Liver (tissue), 9 donors: ENCODE data around the gene HBE1. TPM values are rescaled to one million over a fixed set of nuclear protein-coding genes. Genes with fewer than 3 reads are reported as not detected.

Source experiments
- DNase-seq: peaks from one replicate; pipeline ENCODE4 v3.0.0-alpha.2; 2017; ENCODE audit warnings: low spot score
- H3K27ac ChIP-seq, 2 donors: one replicate each; pipeline ENCODE4 v1.7.0; 2013; ENCODE audit warnings: inconsistent platforms in 2 of 2, low read length in 2 of 2, control low read depth in 1 of 2, low read depth in 1 of 2, mild to moderate bottlenecking in 1 of 2
- H3K27me3 ChIP-seq, 4 donors: one replicate each; pipeline versions ENCODE4 v1.6.1 to v1.7.0; 2013; ENCODE audit warnings: low read length in 3 of 4, inconsistent platforms in 1 of 4, mild to moderate bottlenecking in 1 of 4, moderate library complexity in 1 of 4; ENCODE audit not compliant: control insufficient read depth in 4 of 4, insufficient read depth in 4 of 4
- H3K36me3 ChIP-seq, 4 donors: one replicate each; pipeline versions ENCODE4 v1.6.1 to v1.7.0; 2013; ENCODE audit warnings: low read length in 3 of 4, mild to moderate bottlenecking in 3 of 4, low read depth in 1 of 4, moderate library complexity in 1 of 4; ENCODE audit not compliant: control insufficient read depth in 4 of 4, insufficient read depth in 3 of 4
- H3K4me1 ChIP-seq, 4 donors: one replicate each; pipeline versions ENCODE4 v1.6.1 to v1.7.0; 2013; ENCODE audit warnings: low read length in 3 of 4, mild to moderate bottlenecking in 3 of 4, moderate library complexity in 1 of 4; ENCODE audit not compliant: control insufficient read depth in 4 of 4, insufficient read depth in 4 of 4
- H3K4me3 ChIP-seq, 3 donors: one replicate each; pipeline versions ENCODE4 v1.6.1 to v1.7.0; 2013; ENCODE audit warnings: low read length in 3 of 3, control low read depth in 1 of 3, low read depth in 1 of 3, mild to moderate bottlenecking in 1 of 3
- H3K9ac ChIP-seq, 2 donors: one replicate each; pipeline ENCODE4 v1.7.0; 2013; ENCODE audit warnings: low read length in 2 of 2, mild to moderate bottlenecking in 2 of 2, moderate library complexity in 2 of 2, control low read depth in 1 of 2, low read depth in 1 of 2
- H3K9me3 ChIP-seq, 4 donors: one replicate each; pipeline versions ENCODE4 v1.6.1 to v1.7.0; 2013; ENCODE audit warnings: low read length in 3 of 4; ENCODE audit not compliant: control insufficient read depth in 4 of 4
- ATF3 ChIP-seq: IDR thresholded peaks from 2 replicates; pipeline ENCODE4 v1.6.1; 2016; ENCODE audit warnings: antibody characterized with exemption
- FOXA1 ChIP-seq: IDR thresholded peaks from 2 replicates; pipeline ENCODE4 v1.6.1; 2016; ENCODE audit warnings: antibody characterized with exemption
- GABPA ChIP-seq, 2 donors: IDR thresholded peaks in 1 of 2; conservative IDR thresholded peaks in 1 of 2; 2 replicates each; pipeline ENCODE4 v1.6.1; 2016; ENCODE audit warnings: antibody characterized with exemption in 2 of 2, mild to moderate bottlenecking in 1 of 2, moderate library complexity in 1 of 2
- HNF4G ChIP-seq: IDR thresholded peaks from 2 replicates; pipeline ENCODE4 v1.6.1; 2016; ENCODE audit warnings: antibody characterized with exemption
- JUND ChIP-seq, 2 donors: IDR thresholded peaks; 2 replicates each; pipeline ENCODE4 v1.6.1; 2016; ENCODE audit warnings: antibody characterized with exemption in 2 of 2
- RXRA ChIP-seq, 2 donors: IDR thresholded peaks; 2 replicates each; pipeline ENCODE4 v1.6.1; 2017 to 2018; ENCODE audit warnings: antibody characterized with exemption in 2 of 2, mild to moderate bottlenecking in 1 of 2
- SP1 ChIP-seq: IDR thresholded peaks from 2 replicates; pipeline ENCODE4 v1.6.1; 2018; ENCODE audit warnings: antibody characterized with exemption, mild to moderate bottlenecking
- TAF1 ChIP-seq: conservative IDR thresholded peaks from 2 replicates; pipeline ENCODE4 v1.6.1; 2016; ENCODE audit warnings: antibody characterized with exemption, mild to moderate bottlenecking
- ZBTB33 ChIP-seq: IDR thresholded peaks from 2 replicates; pipeline ENCODE4 v1.6.1; 2016; ENCODE audit warnings: antibody characterized with exemption
- WGBS: extraction: QIAGEN DNeasy Blood & Tissue Kit; methylation state at CpG from one replicate; pipeline ENCODE4 v1.1.7; 2013; 5-methylcytosine and 5-hydroxymethylcytosine counted together
- polyA plus RNA-seq, 2 donors: library from polyadenylated mRNA; stranded (reverse) in 1 of 2; unstranded in 1 of 2; fragments of 200-250 nt in 1 of 2; fragments of >200 nt in 1 of 2; fragmentation: Nextera tagmentation in 1 of 2; extraction: Ambion mirVana in 1 of 2; gene quantifications; one replicate each; pipeline versions ENCODE4 v1.2.1 to v1.2.3, GENCODE V29; 2013 to 2015
- total RNA-seq, 2 donors: library from RNA; depleted of rRNA; stranded (reverse); fragments of >200 nt; gene quantifications; one replicate each; pipeline ENCODE4 v1.2.3, GENCODE V29; 2014
- TF ChIP-seq, protein P1 (sequence below): fragments of 150-350 bp; IDR thresholded peaks from 2 replicates; pipeline ENCODE4 v1.5.1; 2017; ENCODE audit warnings: improper control_type of control experiment, low read depth, low read length; ENCODE audit not compliant: missing input control
- donor health status: healthy.
- donor health status: healthy.
- donor health status: healthy.
- donor health status: healthy.
- donor health status: healthy.

Gene HBE1
- total and polyA plus RNA-seq, 4 donors, result 82.7 TPM; not detected in 3

- Histone ChIP-seq H3K27me3 (peaks cover 0 to 9% (median 0%) of the 10 kb centered on the region in 4 donors), H3K36me3 (no peaks in the 10 kb centered on the region), H3K27ac (no peak overlapping the region), H3K4me3 (no peak overlapping the region), H3K9me3 (peaks cover 0 to 2% (median 0%) of the 10 kb centered on the region in 4 donors), H3K9ac (no peak overlapping the region), H3K4me1 (no peaks in the 10 kb centered on the region)
- TF ChIP-seq, protein P1, sequence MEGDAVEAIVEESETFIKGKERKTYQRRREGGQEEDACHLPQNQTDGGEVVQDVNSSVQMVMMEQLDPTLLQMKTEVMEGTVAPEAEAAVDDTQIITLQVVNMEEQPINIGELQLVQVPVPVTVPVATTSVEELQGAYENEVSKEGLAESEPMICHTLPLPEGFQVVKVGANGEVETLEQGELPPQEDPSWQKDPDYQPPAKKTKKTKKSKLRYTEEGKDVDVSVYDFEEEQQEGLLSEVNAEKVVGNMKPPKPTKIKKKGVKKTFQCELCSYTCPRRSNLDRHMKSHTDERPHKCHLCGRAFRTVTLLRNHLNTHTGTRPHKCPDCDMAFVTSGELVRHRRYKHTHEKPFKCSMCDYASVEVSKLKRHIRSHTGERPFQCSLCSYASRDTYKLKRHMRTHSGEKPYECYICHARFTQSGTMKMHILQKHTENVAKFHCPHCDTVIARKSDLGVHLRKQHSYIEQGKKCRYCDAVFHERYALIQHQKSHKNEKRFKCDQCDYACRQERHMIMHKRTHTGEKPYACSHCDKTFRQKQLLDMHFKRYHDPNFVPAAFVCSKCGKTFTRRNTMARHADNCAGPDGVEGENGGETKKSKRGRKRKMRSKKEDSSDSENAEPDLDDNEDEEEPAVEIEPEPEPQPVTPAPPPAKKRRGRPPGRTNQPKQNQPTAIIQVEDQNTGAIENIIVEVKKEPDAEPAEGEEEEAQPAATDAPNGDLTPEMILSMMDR, result no peak
- no peak for TF ChIP-seq JUND (IDR thresholded peaks at IDR 0.05)
- no peak for TF ChIP-seq HNF4G
- no peak for TF ChIP-seq TAF1
- peak; percentile 37 for DNase-seq
- 71% methylated on average over 6 of the region's 6 CpGs for WGBS
Observed at GRCh38 chr11:5246772-5247471, 22.8 kb downstream of the HBE1 start.

DNA sequence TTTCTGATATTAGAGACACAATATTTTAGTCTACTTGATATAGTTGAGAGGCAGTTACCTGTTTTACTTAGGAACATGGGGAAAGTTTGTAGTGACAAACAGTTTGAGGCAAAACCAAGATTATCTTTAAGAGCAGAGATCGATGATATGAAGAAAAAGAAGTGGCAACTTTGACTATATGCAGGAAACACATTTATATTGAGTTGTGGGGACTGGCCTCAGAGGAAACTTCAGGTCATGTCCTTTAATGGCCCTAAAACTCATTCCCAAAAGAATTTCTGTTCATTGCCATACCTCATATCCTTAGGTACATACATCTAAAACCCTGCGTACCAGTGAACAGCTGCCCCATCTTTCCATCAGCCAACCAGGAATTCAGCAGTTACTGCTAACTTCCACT lies 24.6 kb downstream of the HBE1 start:
- Histone ChIP-seq H3K36me3 (no peaks in the 10 kb centered on the region), H3K9ac (no peak overlapping the region), H3K4me1 (no peaks in the 10 kb centered on the region), H3K27ac (no peak overlapping the region), H3K9me3 (peaks cover 0 to 2% (median 0%) of the 10 kb centered on the region in 4 donors), H3K4me3 (no peak overlapping the region), H3K27me3 (peaks cover 0 to 3% (median 0%) of the 10 kb centered on the region in 4 donors)
- TF ChIP-seq TAF1 (no peak), SP1 (no peak), ZBTB33 (no peak), RXRA (IDR thresholded peaks at IDR 0.05) (no peak)
- WGBS, result 77% methylated on average over 2 of the region's 2 CpGs
- no peak for DNase-seq

GRCh38 chr11:5243816-5244180 lies 25.9 kb downstream of the HBE1 start:
- H3K27ac ChIP-seq, result no peak overlapping the region
- DNase-seq, result no peak
- TF ChIP-seq, protein P1, result no peak
- no peak for TF ChIP-seq GABPA (IDR thresholded peaks at IDR 0.05 in 1 of 2, conservative IDR thresholded peaks at IDR 0.05 in 1 of 2)
- no peak for TF ChIP-seq ATF3
- TF ChIP-seq FOXA1, result no peak
- no peaks in the 10 kb centered on the region for H3K36me3 ChIP-seq
- H3K27me3 ChIP-seq, result peaks cover 0 to 3% (median 0%) of the 10 kb centered on the region in 4 donors
- H3K4me1 ChIP-seq, result no peaks in the 10 kb centered on the region
- WGBS, result 73% methylated on average over 4 of the region's 4 CpGs
- H3K9me3 ChIP-seq, result peaks cover 0 to 2% (median 0%) of the 10 kb centered on the region in 4 donors
- H3K9ac ChIP-seq, result no peak overlapping the region
- H3K4me3 ChIP-seq, result no peak overlapping the region
